Transverse colon (tissue), 4 donors: ENCODE measurements around the gene IGF2BP2. TPM values are rescaled to one million over a fixed set of nuclear protein-coding genes. Genes with fewer than 3 reads are reported as not detected.

ENCODE experiments used
- DNase-seq: peaks from one replicate; pipeline ENCODE4 v3.0.0-alpha.2; 2019
- H3K27ac ChIP-seq, 4 donors: fragments of 200-600 bp; sonication (generic); 2 replicates each; pipeline ENCODE4 v1.5.1; 2016 to 2018; ENCODE audit warnings: inconsistent platforms in 4 of 4
- H3K27me3 ChIP-seq: fragments of 200-600 bp; sonication (generic); 2 replicates; pipeline ENCODE4 v1.5.1; 2017; ENCODE audit warnings: inconsistent platforms
- H3K36me3 ChIP-seq, 4 donors: fragments of 200-600 bp; sonication (generic); 2 replicates each; pipeline ENCODE4 v1.5.1; 2017 to 2019; ENCODE audit warnings: inconsistent platforms in 4 of 4
- H3K4me1 ChIP-seq, 4 donors: fragments of 200-600 bp; sonication (generic); 2 replicates each; pipeline ENCODE4 v1.5.1; 2017 to 2020; ENCODE audit warnings: inconsistent platforms in 4 of 4
- H3K4me3 ChIP-seq, 4 donors: fragments of 200-600 bp; sonication (generic); 1 replicate in 1 of 4; 2 replicates in 3 of 4; pipeline versions ENCODE4 v1.5.1 to v1.6.1; 2017 to 2019; ENCODE audit warnings: inconsistent platforms in 4 of 4
- H3K9me3 ChIP-seq, 2 donors: fragments of 200-600 bp; sonication (generic); 2 replicates each; pipeline ENCODE4 v1.5.1; 2017 to 2019; ENCODE audit warnings: inconsistent platforms in 2 of 2
- CTCF ChIP-seq, 5 experiments: fragments of 200-600 bp in 3 of 5; fragments of 450-650 bp in 2 of 5; sonication (generic) in 3 of 5; IDR thresholded peaks; 1 replicate in 2 of 5; 2 replicates in 3 of 5; pipeline ENCODE4 v1.5.1; 2016 to 2017; ENCODE audit warnings: antibody characterized with exemption in 5 of 5, inconsistent platforms in 3 of 5, mild to moderate bottlenecking in 2 of 5, moderate library complexity in 1 of 5
- EP300 ChIP-seq: sonication (generic); formaldehyde crosslinking; IDR thresholded peaks from one replicate; pipeline ENCODE4 v1.6.1; 2017; ENCODE audit warnings: antibody characterized with exemption, low read depth
- POLR2A ChIP-seq: fragments of 450-650 bp; IDR thresholded peaks from one replicate; pipeline ENCODE4 v1.6.1; 2016; ENCODE audit warnings: antibody characterized with exemption, mild to moderate bottlenecking, moderate library complexity
- POLR2AphosphoS5 ChIP-seq, 3 donors: sonication (generic); formaldehyde crosslinking; IDR thresholded peaks; one replicate each; pipeline ENCODE4 v1.6.1; 2016; ENCODE audit warnings: antibody characterized with exemption in 3 of 3
- WGBS, 2 donors: methylation state at CpG; one replicate each; pipeline ENCODE4 v1.1.5; 2018; ENCODE audit warnings: low coverage in 1 of 2; 5-methylcytosine and 5-hydroxymethylcytosine counted together
- in situ Hi-C, 4 donors: fragments of 200-750 bp; cut with MboI; loops; one replicate each; pipeline versions ENCODE4 v1.15.0 to v1.15.1; 2017; ENCODE audit warnings: low sequenced_read_pairs in 3 of 4, low pct_ligation_motif_present in 1 of 4, low pct_unique_long_range_greater_than_20kb in 1 of 4
- intact Hi-C: fragments of 100-400 bp; cut with DNase I; formaldehyde crosslinking; loops from one replicate; pipeline ENCODE4 v1.15.1; 2023; ENCODE audit warnings: low total_unique reads
- total RNA-seq, 4 donors: library from RNA; depleted of rRNA; stranded (reverse); fragments of >200 nt; gene quantifications; one replicate each; pipeline ENCODE4 v1.1.0, GENCODE V29; 2016

Gene IGF2BP2
- total RNA-seq, 4 donors from 2014 or later = 51.3 to 179 (median 82.9) TPM

GRCh38 chr3:185760088-185760487 lies 64.8 kb downstream of the IGF2BP2 start:
- Histone ChIP-seq H3K9me3 (no peaks in the 10 kb centered on the region), H3K4me3 (peak overlapping the region in 1 of 4 donors; percentile 11), H3K36me3 (no peaks in the 10 kb centered on the region), H3K27me3 (no peaks in the 10 kb centered on the region), H3K4me1 (peaks cover 3 to 46% (median 30%) of the 10 kb centered on the region in 4 donors), H3K27ac (peak overlapping the region in 3 of 4 donors; percentile 65 to 84 (median 76))
- WGBS, 2 donors = 50 to 53% methylated on average over 2 of the region's 2 CpGs
- DNase-seq = no peak
- TF ChIP-seq EP300 (no peak), POLR2A (no peak), POLR2AphosphoS5 (IDR thresholded peaks at IDR 0.05) (no peak), CTCF (IDR thresholded peaks at IDR 0.05) (no peak)
- intact Hi-C loops (no loop called here), in situ Hi-C loops (no loop called here)

- 83 to 88% methylated on average over 4 to 6 of the region's 6 CpGs for WGBS, 2 donors
- no peaks in the 10 kb centered on the region for H3K36me3 ChIP-seq
- no peak overlapping the region for H3K4me3 ChIP-seq
- H3K27me3 ChIP-seq = no peaks in the 10 kb centered on the region
- no peaks in the 10 kb centered on the region for H3K9me3 ChIP-seq
- intact Hi-C loops = no loop called here
- H3K27ac ChIP-seq = peak overlapping the region; percentile 64 to 84 (median 70)
- H3K4me1 ChIP-seq = peaks cover 3 to 41% (median 25%) of the 10 kb centered on the region in 4 donors
- in situ Hi-C loops = no loop called here
- TF ChIP-seq EP300 = no peak
- no peak for TF ChIP-seq POLR2AphosphoS5 (IDR thresholded peaks at IDR 0.05)
- TF ChIP-seq CTCF (IDR thresholded peaks at IDR 0.05) = no peak
- TF ChIP-seq POLR2A = no peak
- DNase-seq = no peak
Observed at GRCh38 chr3:185759512-185759911, 65.3 kb downstream of the IGF2BP2 start.

GRCh38 chr3:185758912-185759311 lies 65.9 kb downstream of the IGF2BP2 start:
- peak overlapping the region; percentile 64 to 84 (median 70) for H3K27ac ChIP-seq
- no peaks in the 10 kb centered on the region for H3K27me3 ChIP-seq
- peaks cover 3 to 35% (median 23%) of the 10 kb centered on the region in 4 donors for H3K4me1 ChIP-seq
- DNase-seq = no peak
- H3K36me3 ChIP-seq = no peaks in the 10 kb centered on the region
- 20 to 27% methylated on average over 1 of the region's 1 CpG for WGBS, 2 donors
- H3K4me3 ChIP-seq = no peak overlapping the region
- H3K9me3 ChIP-seq = no peaks in the 10 kb centered on the region
- intact Hi-C loops = no loop called here
- TF ChIP-seq POLR2A (no peak), CTCF (IDR thresholded peaks at IDR 0.05) (no peak), EP300 (no peak), POLR2AphosphoS5 (IDR thresholded peaks at IDR 0.05) (peak in 1 of 3 donors; percentile 7)
- in situ Hi-C loops = no loop called here

- Histone ChIP-seq H3K27me3 (no peaks in the 10 kb centered on the region), H3K9me3 (no peaks in the 10 kb centered on the region), H3K4me3 (no peak overlapping the region), H3K27ac (no peak overlapping the region), H3K36me3 (no peaks in the 10 kb centered on the region), H3K4me1 (peaks cover 3 to 33% (median 23%) of the 10 kb centered on the region in 4 donors)
- in situ Hi-C loops = no loop called here
- DNase-seq = no peak
- 83 to 85% methylated on average over 1 to 2 of the region's 2 CpGs for WGBS, 2 donors
- intact Hi-C loops = no loop called here
- TF ChIP-seq EP300 (no peak), POLR2AphosphoS5 (IDR thresholded peaks at IDR 0.05) (no peak), CTCF (IDR thresholded peaks at IDR 0.05) (no peak), POLR2A (no peak)
Observed at GRCh38 chr3:185757176-185757575, 67.7 kb downstream of the IGF2BP2 start.
